Spinal cord (tissue), 10 donors: ENCODE measurements around the gene TTC28. TPM values are rescaled to one million over a fixed set of nuclear protein-coding genes. Genes with fewer than 3 reads are reported as not detected.

Experiments used
- DNase-seq, 6 donors: peaks; one replicate each; pipeline versions ENCODE4 v3.0.0 to v3.0.0-alpha.2; 2013 to 2015; ENCODE audit warnings: low spot score in 6 of 6, low read depth in 4 of 6
- H3K27ac ChIP-seq: one replicate; pipeline ENCODE4 v1.5.1; 2013; ENCODE audit warnings: low read depth, low read length, control low read depth
- H3K27me3 ChIP-seq: one replicate; pipeline ENCODE4 v1.6.1; 2013; ENCODE audit warnings: low read length; ENCODE audit not compliant: control insufficient read depth, insufficient read depth
- H3K36me3 ChIP-seq: one replicate; pipeline ENCODE4 v1.6.1; 2013; ENCODE audit warnings: low read length; ENCODE audit not compliant: control insufficient read depth, insufficient read depth
- H3K4me1 ChIP-seq: one replicate; pipeline ENCODE4 v1.6.1; 2013; ENCODE audit warnings: low read length; ENCODE audit not compliant: control insufficient read depth, insufficient read depth
- H3K4me3 ChIP-seq: one replicate; pipeline ENCODE4 v1.5.1; 2013; ENCODE audit warnings: low read depth, low read length, control low read depth
- H3K9me3 ChIP-seq: one replicate; pipeline ENCODE4 v1.6.1; 2013; ENCODE audit warnings: low read length; ENCODE audit not compliant: control insufficient read depth, insufficient read depth
- WGBS: methylation state at CpG from one replicate; pipeline ENCODE4 v1.1.5; 2013; ENCODE audit warnings: missing lambda C conversion rate; ENCODE audit not compliant: insufficient coverage; 5-methylcytosine and 5-hydroxymethylcytosine counted together
- polyA plus RNA-seq, 2 donors: library from polyadenylated mRNA; unstranded; fragments of 120-200 nt; gene quantifications; one replicate each; pipeline ENCODE4 v1.2.1, GENCODE V29; 2013; ENCODE audit not compliant: insufficient read length in 2 of 2
- total RNA-seq, 2 donors: library from RNA; depleted of rRNA in 1 of 2; stranded (reverse); fragments of 120-200 nt in 1 of 2; fragments of >200 nt in 1 of 2; gene quantifications; one replicate each; pipeline versions ENCODE4 v1.2.3 to v1.2.4, GENCODE V29; 2013 to 2014
- donor health status: healthy.

Gene TTC28
- total and polyA plus RNA-seq, 4 donors = 19.4 to 44.0 (median 30.4) TPM

- Histone ChIP-seq H3K27ac (peak overlapping the region; percentile 43), H3K27me3 (no peaks in the 10 kb centered on the region), H3K4me1 (peaks cover 56% of the 10 kb centered on the region), H3K4me3 (no peak overlapping the region), H3K36me3 (peaks cover 41% of the 10 kb centered on the region), H3K9me3 (no peaks in the 10 kb centered on the region)
- whole genome bisulfite sequencing = 46% methylated on average over 9 of the region's 13 CpGs
- DNase-seq = peak in 2 of 6 donors; percentile 57 to 71
These were observed 651.9 kb downstream of the TTC28 start for GRCh38 chr22:28027453-28028448.

GRCh38 chr22:28025866-28026575 is 653.6 kb downstream of the TTC28 start:
- H3K36me3 ChIP-seq = peaks cover 48% of the 10 kb centered on the region
- no peaks in the 10 kb centered on the region for H3K27me3 ChIP-seq
- H3K4me1 ChIP-seq = peaks cover 66% of the 10 kb centered on the region
- DNase-seq = no peak
- no peaks in the 10 kb centered on the region for H3K9me3 ChIP-seq
- WGBS = 91% methylated on average over 7 of the region's 12 CpGs
- H3K27ac ChIP-seq = no peak overlapping the region
- H3K4me3 ChIP-seq = no peak overlapping the region

- H3K9me3 ChIP-seq = no peaks in the 10 kb centered on the region
- WGBS = 95% methylated on average over 7 of the region's 7 CpGs
- no peak for DNase-seq
- peaks cover 66% of the 10 kb centered on the region for H3K4me1 ChIP-seq
- no peaks in the 10 kb centered on the region for H3K27me3 ChIP-seq
- H3K36me3 ChIP-seq = peaks cover 48% of the 10 kb centered on the region
- no peak overlapping the region for H3K27ac ChIP-seq
- H3K4me3 ChIP-seq = no peak overlapping the region
These were observed 654.3 kb downstream of the TTC28 start for GRCh38 chr22:28025333-28025732.

- WGBS = 95% methylated on average over 4 of the region's 4 CpGs
- Histone ChIP-seq H3K36me3 (peaks cover 42% of the 10 kb centered on the region), H3K4me1 (peaks cover 66% of the 10 kb centered on the region), H3K27me3 (no peaks in the 10 kb centered on the region), H3K27ac (no peak overlapping the region), H3K9me3 (no peaks in the 10 kb centered on the region), H3K4me3 (no peak overlapping the region)
- DNase-seq = no peak
These were observed 655.2 kb downstream of the TTC28 start for GRCh38 chr22:28024422-28024888.

GRCh38 chr22:28023774-28024173 is 655.9 kb downstream of the TTC28 start:
- H3K4me1 ChIP-seq = peaks cover 60% of the 10 kb centered on the region
- H3K27me3 ChIP-seq = no peaks in the 10 kb centered on the region
- no peak overlapping the region for H3K4me3 ChIP-seq
- H3K27ac ChIP-seq = no peak overlapping the region
- DNase-seq = no peak
- H3K36me3 ChIP-seq = peaks cover 36% of the 10 kb centered on the region
- whole genome bisulfite sequencing = 82% methylated on average over 3 of the region's 5 CpGs
- H3K9me3 ChIP-seq = no peaks in the 10 kb centered on the region

GRCh38 chr22:28023036-28023435 is 656.6 kb downstream of the TTC28 start:
- Histone ChIP-seq H3K4me3 (no peak overlapping the region), H3K36me3 (peaks cover 36% of the 10 kb centered on the region), H3K4me1 (peaks cover 59% of the 10 kb centered on the region), H3K27me3 (no peaks in the 10 kb centered on the region), H3K27ac (no peak overlapping the region), H3K9me3 (no peaks in the 10 kb centered on the region)
- no peak for DNase-seq
- WGBS = 97% methylated on average over 5 of the region's 5 CpGs

GRCh38 chr22:28021998-28022660 is 657.5 kb downstream of the TTC28 start:
- Histone ChIP-seq H3K4me3 (no peak overlapping the region), H3K4me1 (peaks cover 53% of the 10 kb centered on the region), H3K9me3 (no peaks in the 10 kb centered on the region), H3K27me3 (no peaks in the 10 kb centered on the region), H3K36me3 (peaks cover 42% of the 10 kb centered on the region), H3K27ac (no peak overlapping the region)
- no peak for DNase-seq
- 93% methylated on average over 7 of the region's 7 CpGs for WGBS

- Histone ChIP-seq H3K36me3 (peaks cover 45% of the 10 kb centered on the region), H3K4me1 (peaks cover 53% of the 10 kb centered on the region), H3K9me3 (no peaks in the 10 kb centered on the region), H3K27me3 (no peaks in the 10 kb centered on the region), H3K27ac (peak overlapping the region; percentile 29), H3K4me3 (no peak overlapping the region)
- DNase-seq = no peak
- 86% methylated on average over 9 of the region's 15 CpGs for WGBS
These were observed 658.3 kb downstream of the TTC28 start for GRCh38 chr22:28021116-28021997.
